ENCODE data around the gene ARHGEF10L. TPM values are rescaled to one million over a fixed set of nuclear protein-coding genes. Genes with fewer than 3 reads are reported as not detected.
"Not testable (repeated sequence)": the region's sequence is repeated elsewhere in the genome, so short reads cannot be mapped to it uniquely, and the experiment has no call there.

Gene ARHGEF10L
- total RNA-seq, 1 donor from 2014 or later, result 3.1 TPM

GRCh38 chr1:17745479-17745955 is 206.0 kb downstream of the ARHGEF10L start:
- no peaks in the 10 kb centered on the region for H3K36me3 Mint-ChIP-seq (ENCODE audit: low read depth, unreplicated experiment)
- no peaks in the 10 kb centered on the region for H3K4me1 Mint-ChIP-seq (ENCODE audit: unreplicated experiment)
- TF ChIP-seq CTCF (IDR thresholded peaks at IDR 0.05; ENCODE audit: unreplicated experiment), result no peak
- H3K9me3 Mint-ChIP-seq (ENCODE audit: unreplicated experiment), result no peaks in the 10 kb centered on the region
- H3K4me3 Mint-ChIP-seq (ENCODE audit: unreplicated experiment), result no peak overlapping the region
- H3K27me3 Mint-ChIP-seq (ENCODE audit: unreplicated experiment), result peaks cover 2% of the 10 kb centered on the region
- H3K27ac Mint-ChIP-seq (ENCODE audit: unreplicated experiment), result no peak overlapping the region
- DNase-seq (ENCODE audit: low spot score), result no peak

- H3K27ac Mint-ChIP-seq (ENCODE audit: unreplicated experiment); DNase-seq (ENCODE audit: low spot score); H3K4me3 Mint-ChIP-seq (ENCODE audit: unreplicated experiment); H3K27me3 Mint-ChIP-seq (ENCODE audit: unreplicated experiment); H3K4me1 Mint-ChIP-seq (ENCODE audit: unreplicated experiment); H3K9me3 Mint-ChIP-seq (ENCODE audit: unreplicated experiment); H3K36me3 Mint-ChIP-seq (ENCODE audit: low read depth, unreplicated experiment): not testable (repeated sequence)
These were observed 206.8 kb downstream of the ARHGEF10L start for GRCh38 chr1:17746281-17746680.

GRCh38 chr1:17746920-17747319 is 207.4 kb downstream of the ARHGEF10L start:
- Mint-ChIP-seq H3K36me3 (ENCODE audit: low read depth, unreplicated experiment) (no peaks in the 10 kb centered on the region), H3K4me3 (ENCODE audit: unreplicated experiment) (no peak overlapping the region), H3K27ac (ENCODE audit: unreplicated experiment) (no peak overlapping the region)

More at GRCh38 chr1:17746920-17747319, 207.4 kb downstream of the ARHGEF10L start:
- no peak for TF ChIP-seq CTCF (IDR thresholded peaks at IDR 0.05; ENCODE audit: unreplicated experiment)
- no peak for DNase-seq (ENCODE audit: low spot score)
- Mint-ChIP-seq H3K4me1 (ENCODE audit: unreplicated experiment) (no peaks in the 10 kb centered on the region), H3K9me3 (ENCODE audit: unreplicated experiment) (no peaks in the 10 kb centered on the region), H3K27me3 (ENCODE audit: unreplicated experiment) (peaks cover 2% of the 10 kb centered on the region)

Other genes with a start within 250 kb of the ARHGEF10L start
- gene PADI4, start 231.5 kb upstream of the ARHGEF10L start, total RNA-seq (ENCODE audit: unreplicated experiment), result not detected
- not detected for gene PADI6, start 167.5 kb upstream of the ARHGEF10L start, total RNA-seq (ENCODE audit: unreplicated experiment)
- 180 TPM for gene RCC2, start 100.0 kb upstream of the ARHGEF10L start, total RNA-seq (ENCODE audit: unreplicated experiment)
- gene ACTL8, start 215.6 kb downstream of the ARHGEF10L start, total RNA-seq (ENCODE audit: unreplicated experiment), result 0.26 TPM